SK-N-SH treated with all-trans-retinoic acid at 6 μM for 48 hours (cell line): ENCODE measurements around the gene PLA2G4B.

ENCODE experiments used
- ATAC-seq: fragments of 200-7000 bp; cut with Tn5 transposase; 3 replicates; pipeline ENCODE4 v1.9.1; 2020; ENCODE audit warnings: mild to moderate bottlenecking, moderate library complexity
- ARNTL ChIP-seq: fragments of 450-650 bp; formaldehyde crosslinking; IDR thresholded peaks from 2 replicates; pipeline ENCODE4 v1.5.0; 2020; ENCODE audit warnings: low read depth, mild to moderate bottlenecking, moderate library complexity, borderline replicate concordance
- BACH2 ChIP-seq: fragments of 250-450 bp; sonication (Bioruptor Pico); IDR thresholded peaks from 2 replicates; pipeline ENCODE4 v1.9.0; 2021; ENCODE audit warnings: mild to moderate bottlenecking, borderline replicate concordance
- CREB5 ChIP-seq: fragments of 250-450 bp; sonication (Bioruptor Pico); IDR thresholded peaks from 2 replicates; pipeline ENCODE4 v1.5.1; 2020; ENCODE audit warnings: low read depth, mild to moderate bottlenecking, moderate library complexity
- CSDC2 ChIP-seq: fragments of 250-450 bp; sonication (Bioruptor Pico); IDR thresholded peaks from 2 replicates; pipeline ENCODE4 v1.5.0; 2020; ENCODE audit warnings: mild to moderate bottlenecking, moderate library complexity
- CSRNP3 ChIP-seq: fragments of 250-450 bp; sonication (Bioruptor Pico); IDR thresholded peaks from 2 replicates; pipeline ENCODE4 v1.5.1; 2021; ENCODE audit warnings: mild to moderate bottlenecking, moderate library complexity
- GLIS3 ChIP-seq: fragments of 250-450 bp; sonication (Bioruptor Pico); IDR thresholded peaks from 2 replicates; pipeline ENCODE4 v1.5.0; 2020; ENCODE audit warnings: mild to moderate bottlenecking, moderate library complexity
- ISL1 ChIP-seq: fragments of 250-450 bp; sonication (Bioruptor Pico); IDR thresholded peaks from 2 replicates; pipeline ENCODE4 v2.1.2; 2022; ENCODE audit warnings: mild to moderate bottlenecking, moderate library complexity
- PATZ1 ChIP-seq: fragments of 250-450 bp; sonication (Bioruptor Pico); IDR thresholded peaks from 2 replicates; pipeline ENCODE4 v1.8.0; 2020; ENCODE audit warnings: mild to moderate bottlenecking, moderate library complexity, borderline replicate concordance
- POU6F1 ChIP-seq: fragments of 250-450 bp; sonication (Bioruptor Pico); IDR thresholded peaks from 2 replicates; pipeline ENCODE4 v1.8.0; 2021; ENCODE audit warnings: low read depth, mild to moderate bottlenecking, moderate library complexity, borderline replicate concordance
- RARB ChIP-seq: fragments of 250-450 bp; sonication (Bioruptor Pico); IDR thresholded peaks from 2 replicates; pipeline ENCODE4 v1.8.0; 2021; ENCODE audit warnings: mild to moderate bottlenecking, moderate library complexity
- SNAI2 ChIP-seq: fragments of 250-450 bp; sonication (Bioruptor Pico); IDR thresholded peaks from 2 replicates; pipeline ENCODE4 v1.5.0; 2020; ENCODE audit warnings: mild to moderate bottlenecking, moderate library complexity
- TCF4 ChIP-seq: fragments of 250-450 bp; sonication (Bioruptor Pico); IDR thresholded peaks from 2 replicates; pipeline ENCODE4 v1.8.0; 2021; ENCODE audit warnings: mild to moderate bottlenecking, moderate library complexity, borderline replicate concordance
- TOX ChIP-seq: fragments of 250-450 bp; sonication (Bioruptor Pico); IDR thresholded peaks from 2 replicates; pipeline ENCODE4 v1.8.0; 2021; ENCODE audit warnings: mild to moderate bottlenecking, moderate library complexity, borderline replicate concordance
- TSHZ2 ChIP-seq: fragments of 250-450 bp; sonication (Bioruptor Pico); IDR thresholded peaks from 2 replicates; pipeline ENCODE4 v1.5.0; 2020; ENCODE audit warnings: mild to moderate bottlenecking, moderate library complexity
- ZFP3 ChIP-seq: fragments of 250-450 bp; sonication (Bioruptor Pico); IDR thresholded peaks from 2 replicates; pipeline ENCODE4 v1.5.0; 2020; ENCODE audit warnings: mild to moderate bottlenecking, moderate library complexity
- ZNF565 ChIP-seq: fragments of 450-650 bp; formaldehyde crosslinking; conservative IDR thresholded peaks from 2 replicates; pipeline ENCODE4 v1.5.0; 2020; ENCODE audit warnings: low read depth, mild to moderate bottlenecking, moderate library complexity
- ZNF70 ChIP-seq: fragments of 450-650 bp; formaldehyde crosslinking; IDR thresholded peaks from 2 replicates; pipeline ENCODE4 v1.5.0; 2020; ENCODE audit warnings: mild to moderate bottlenecking, moderate library complexity
- ZNF8 ChIP-seq: fragments of 450-650 bp; formaldehyde crosslinking; IDR thresholded peaks from 2 replicates; pipeline ENCODE4 v1.5.0; 2020; ENCODE audit warnings: mild to moderate bottlenecking, moderate library complexity

Gene PLA2G4B

GRCh38 chr15:41862515-41863116 lies 24.0 kb downstream of the PLA2G4B start:
- TF ChIP-seq SNAI2 (CRISPR knock-in tag): no peak
- no peak for TF ChIP-seq CREB5
- no peak for TF ChIP-seq CSRNP3 (CRISPR knock-in tag)
- no peak for TF ChIP-seq PATZ1 (CRISPR knock-in tag)
- no peak for TF ChIP-seq ZFP3 (CRISPR knock-in tag)
- TF ChIP-seq GLIS3 (CRISPR knock-in tag): no peak
- no peak for TF ChIP-seq POU6F1 (CRISPR knock-in tag)
- TF ChIP-seq, all 23 proteins: peak for 0
- no peak for ATAC-seq

GRCh38 chr15:41865490-41866055 lies 26.9 kb downstream of the PLA2G4B start:
- ATAC-seq: no peak
- TF ChIP-seq TCF4 (CRISPR knock-in tag): no peak
- no peak for TF ChIP-seq ZFP3 (CRISPR knock-in tag)
- no peak for TF ChIP-seq TOX (CRISPR knock-in tag)
- TF ChIP-seq ARNTL (CRISPR knock-in tag): no peak
- no peak for TF ChIP-seq ZNF565 (CRISPR knock-in tag)
- no peak for TF ChIP-seq ZNF8 (CRISPR knock-in tag)
- no peak for TF ChIP-seq TSHZ2 (CRISPR knock-in tag)
- TF ChIP-seq POU6F1 (CRISPR knock-in tag): no peak
- no peak for TF ChIP-seq ISL1
- no peak for TF ChIP-seq PATZ1 (CRISPR knock-in tag)
- no peak for TF ChIP-seq BACH2 (CRISPR knock-in tag)
- TF ChIP-seq ZNF70 (CRISPR knock-in tag): no peak
- TF ChIP-seq CSRNP3 (CRISPR knock-in tag): no peak
- TF ChIP-seq CSDC2 (CRISPR knock-in tag): no peak
- no peak for TF ChIP-seq RARB (CRISPR knock-in tag)
